IMR-90 (cell line): ENCODE results near the gene CDC42EP2. TPM values are rescaled to one million over a fixed set of nuclear protein-coding genes. Genes with fewer than 3 reads are reported as not detected.
A peak's percentile ranks its signal among the peaks of the same experiment; 100 is the strongest.

Experiments used
- ATAC-seq: fragments of 200-7000 bp; cut with Tn5 transposase; 2 replicates; pipeline ENCODE4 v1.9.1; 2020; ENCODE audit warnings: low read depth, mild to moderate bottlenecking, moderate library complexity
- BruUV-seq: library from RNA; stranded (reverse); fragments of 400-500 nt; replicated peaks from 2 replicates; lab custom pipeline; 2021; lab: Mats Ljungman, UMichigan
- CTCF ChIA-PET: fragments of 300-600 bp; formaldehyde crosslinking; extraction: SDS; loops from one replicate; lab custom pipeline; 2021; ENCODE audit warnings: antibody characterized with exemption; lab: Yijun Ruan, JAX
- POLR2A ChIA-PET: fragments of 300-600 bp; sonication (Branson Sonifier 250); formaldehyde crosslinking; loops from one replicate; lab custom pipeline; 2022; ENCODE audit warnings: antibody characterized with exemption; ENCODE audit not compliant: unreplicated experiment; lab: Charles Lee
- DNase-seq: peaks from one replicate; pipeline ENCODE4 v3.0.0; 2013
- H2AFZ ChIP-seq: replicated peaks from 2 replicates; pipeline ENCODE3; 2013; ENCODE audit warnings: low read length, mild to moderate bottlenecking; ENCODE audit not compliant: poor library complexity
- H2AK5ac ChIP-seq: 2 replicates; pipeline ENCODE4 v1.6.1; 2013; ENCODE audit warnings: low read depth, low read length, inconsistent platforms
- H2AK9ac ChIP-seq: replicated peaks from 2 replicates; pipeline ENCODE3; 2013; ENCODE audit warnings: mild to moderate bottlenecking, low read depth, low read length, moderate library complexity; ENCODE audit not compliant: poor library complexity
- H2BK120ac ChIP-seq: 2 replicates; pipeline ENCODE4 v1.6.1; 2013; ENCODE audit warnings: low read depth, low read length, inconsistent platforms
- H2BK15ac ChIP-seq: 3 replicates; pipeline ENCODE4 v1.6.1; 2013; ENCODE audit warnings: low read depth, low read length, inconsistent platforms
- H2BK20ac ChIP-seq: 2 replicates; pipeline ENCODE4 v1.6.1; 2013; ENCODE audit warnings: low read depth, mild to moderate bottlenecking, inconsistent platforms, low read length, moderate library complexity
- H2BK5ac ChIP-seq: 2 replicates; pipeline ENCODE4 v1.6.1; 2013; ENCODE audit warnings: mild to moderate bottlenecking, low read depth, low read length, inconsistent platforms; ENCODE audit not compliant: poor library complexity, severe bottlenecking
- H3K14ac ChIP-seq: replicated peaks from 2 replicates; pipeline ENCODE4 v1.6.1; 2013; ENCODE audit warnings: low read depth, low read length, inconsistent platforms
- H3K18ac ChIP-seq: 2 replicates; pipeline ENCODE4 v1.6.1; 2013; ENCODE audit warnings: low read depth, low read length, control low read depth
- H3K23ac ChIP-seq: 2 replicates; pipeline ENCODE4 v1.6.1; 2013; ENCODE audit warnings: low read depth, low read length, inconsistent platforms
- H3K27ac ChIP-seq: 2 replicates; pipeline ENCODE4 v1.5.1; 2013; ENCODE audit warnings: mild to moderate bottlenecking, control low read depth, low read length; ENCODE audit not compliant: insufficient read depth
- H3K27me3 ChIP-seq: 2 replicates; pipeline ENCODE4 v1.6.1; 2013; ENCODE audit warnings: low read length; ENCODE audit not compliant: control insufficient read depth, insufficient read depth
- H3K36me3 ChIP-seq: 2 replicates; pipeline ENCODE4 v1.6.1; 2013; ENCODE audit warnings: low read length, mixed read lengths; ENCODE audit not compliant: control insufficient read depth, insufficient read depth
- H3K4ac ChIP-seq: 2 replicates; pipeline ENCODE4 v1.6.1; 2013; ENCODE audit warnings: low read depth, low read length, inconsistent platforms
- H3K4me1 ChIP-seq: 2 replicates; pipeline ENCODE4 v1.6.1; 2013; ENCODE audit warnings: low read length, mixed read lengths; ENCODE audit not compliant: control insufficient read depth, insufficient read depth
- H3K4me2 ChIP-seq: 2 replicates; pipeline ENCODE4 v1.6.1; 2013; ENCODE audit warnings: low read depth, mild to moderate bottlenecking, control low read depth, low read length, moderate library complexity
- H3K4me3 ChIP-seq: 2 replicates; pipeline ENCODE4 v1.5.1; 2013; ENCODE audit warnings: low read depth, mild to moderate bottlenecking, control low read depth, low read length, moderate library complexity; ENCODE audit not compliant: insufficient read depth
- H3K56ac ChIP-seq: 2 replicates; pipeline ENCODE4 v1.6.1; 2013; ENCODE audit warnings: low read length, inconsistent platforms; ENCODE audit not compliant: insufficient read depth; ENCODE audit errors: extremely low read depth
- H3K79me1 ChIP-seq, 2 experiments: 2 replicates each; pipeline ENCODE4 v1.6.1; 2013; ENCODE audit warnings: low read length in 2 of 2, inconsistent platforms in 1 of 2, low read depth in 1 of 2
- H3K9ac ChIP-seq: 2 replicates; pipeline ENCODE4 v1.6.1; 2013; ENCODE audit warnings: low read depth, low read length, control low read depth
- H3K9me1 ChIP-seq: 2 replicates; pipeline ENCODE4 v1.6.1; 2013; ENCODE audit warnings: low read length, inconsistent platforms; ENCODE audit not compliant: insufficient read depth
- H3K9me3 ChIP-seq: 2 replicates; pipeline ENCODE4 v1.6.1; 2013; ENCODE audit warnings: low read length; ENCODE audit not compliant: control insufficient read depth, insufficient read depth
- H4K20me1 ChIP-seq: 2 replicates; pipeline ENCODE4 v1.6.1; 2013; ENCODE audit warnings: low read length, inconsistent platforms; ENCODE audit not compliant: insufficient read depth
- H4K5ac ChIP-seq: 2 replicates; pipeline ENCODE4 v1.6.1; 2013; ENCODE audit warnings: mild to moderate bottlenecking, low read depth, low read length, control low read depth
- H4K8ac ChIP-seq, 2 experiments: 2 replicates each; pipeline ENCODE4 v1.6.1; 2013; ENCODE audit warnings: low read depth in 2 of 2, low read length in 2 of 2, control low read depth in 1 of 2, inconsistent platforms in 1 of 2
- H4K91ac ChIP-seq: 2 replicates; pipeline ENCODE4 v1.6.1; 2013; ENCODE audit warnings: low read depth, low read length, inconsistent platforms; ENCODE audit not compliant: insufficient read depth
- CHD1 ChIP-seq: IDR thresholded peaks from 2 replicates; pipeline ENCODE4 v1.6.1; 2012; ENCODE audit warnings: low read depth, low read length, improper control_type of control experiment
- FOS ChIP-seq: fragments of 150-350 bp; IDR thresholded peaks from 2 replicates; pipeline ENCODE4 v1.6.1; 2016; ENCODE audit warnings: low read depth, low read length
- MAFK ChIP-seq: IDR thresholded peaks from 2 replicates; pipeline ENCODE4 v1.6.1; 2012; ENCODE audit warnings: low read depth, low read length, improper control_type of control experiment
- MAZ ChIP-seq: IDR thresholded peaks from 2 replicates; pipeline ENCODE4 v1.6.1; 2012; ENCODE audit warnings: low read depth, mild to moderate bottlenecking, low read length, improper control_type of control experiment, moderate library complexity, borderline replicate concordance
- MXI1 ChIP-seq: IDR thresholded peaks from 2 replicates; pipeline ENCODE4 v1.6.1; 2012; ENCODE audit warnings: low read depth, mild to moderate bottlenecking, low read length, moderate library complexity, borderline replicate concordance
- RAD21 ChIP-seq: IDR thresholded peaks from 2 replicates; pipeline ENCODE4 v1.6.1; 2012; ENCODE audit warnings: low read length, improper control_type of control experiment
- WGBS, 2 experiments: methylation state at CpG; one replicate each; pipeline versions ENCODE4 v1.1.5 to v1.1.7; 2013; ENCODE audit warnings: missing lambda C conversion rate in 2 of 2; ENCODE audit not compliant: insufficient read length in 1 of 2; ENCODE audit errors: extremely low coverage in 2 of 2; 5-methylcytosine and 5-hydroxymethylcytosine counted together
- dilution Hi-C: fragments of 300-500 bp; cut with HindIII; formaldehyde crosslinking; loops from one replicate; pipeline ENCODE4 v1.14.3; 2018; ENCODE audit warnings: low sequenced_read_pairs; ENCODE audit not compliant: unreplicated experiment
- in situ Hi-C: fragments of 300-500 bp; cut with MboI; formaldehyde crosslinking; loops from 3 replicates; pipeline ENCODE4 v1.14.3; 2019; ENCODE audit warnings: low sequenced_read_pairs, inconsistent platforms, mixed read lengths
- intact Hi-C: fragments of 100-400 bp; cut with micrococcal nuclease; formaldehyde crosslinking; loops from 2 replicates; pipeline ENCODE4 v1.10.0; 2022
- polyA plus RNA-seq, 3 experiments: library from polyadenylated mRNA; depleted of rRNA; stranded (reverse); fragments of >200 nt; gene quantifications; 2 replicates each; pipeline ENCODE4 v1.2.3, GENCODE V29; 2012; ENCODE audit warnings: low replicate concordance in 1 of 3
- total RNA-seq: library from RNA; depleted of rRNA; stranded (reverse); fragments of >200 nt; gene quantifications from 2 replicates; pipeline ENCODE4 v1.2.3, GENCODE V29; 2012; rRNA removed
- TF ChIP-seq, protein P1 (sequence below): fragments of 150-350 bp; IDR thresholded peaks from 2 replicates; pipeline ENCODE4 v1.6.1; 2016; ENCODE audit warnings: low read depth, mild to moderate bottlenecking, low read length, moderate library complexity, borderline replicate concordance

The CDC42EP2 gene
- total and polyA plus RNA-seq, 2 of the 4 experiments (the other 2 are of a cell fraction) = 5.2 to 27.5 TPM

DNA sequence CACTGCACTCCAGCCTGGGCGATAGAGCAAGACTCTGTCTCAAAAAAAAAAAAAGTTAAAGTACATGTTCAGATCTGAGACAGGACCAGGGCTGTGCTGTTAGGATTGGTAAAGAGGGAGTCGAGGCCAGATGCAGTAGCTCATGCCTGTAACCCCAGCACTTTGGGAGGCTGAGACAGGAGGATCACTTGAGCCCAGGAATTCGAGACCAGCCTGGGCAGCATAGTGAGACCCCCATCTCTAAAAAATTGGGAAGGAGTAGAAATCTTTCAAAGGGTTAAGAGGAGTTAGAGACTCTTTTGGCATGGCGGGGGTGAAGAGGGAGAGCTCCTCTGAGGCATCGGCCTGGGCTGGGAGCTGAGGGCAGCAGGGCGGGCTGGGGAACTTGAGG is 56.0 kb downstream of the CDC42EP2 start:
- Histone ChIP-seq H2BK120ac (peak overlapping the region; percentile 67), H3K56ac (no peak overlapping the region), H3K36me3 (no peaks in the 10 kb centered on the region), H3K4me1 (peaks cover 2% of the 10 kb centered on the region), H3K9ac (no peak overlapping the region), H3K4me2 (no peak overlapping the region), H2AK5ac (peak overlapping the region; percentile 77), H3K18ac (0 out of 2 replicates have a peak overlapping the region, but pooled peaks have one; percentile 10), H2AFZ (peak overlapping the region; percentile 49), H3K14ac (peak overlapping the region; percentile 44; the same call in 1 of the 2 replicates), H3K27ac (no peak overlapping the region; the same call in 1 of the 2 replicates), H3K27me3 (no peaks in the 10 kb centered on the region), H3K4me3 (no peak overlapping the region), H3K9me1 (peaks cover 4% of the 10 kb centered on the region; the same call in 1 of the 2 replicates), H4K8ac (peak overlapping the region in 1 of 2 experiments; percentile 66; a peak in 1 of 4 replicates), H2BK5ac (peak overlapping the region; percentile 71), H3K9me3 (no peaks in the 10 kb centered on the region), H3K4ac (peak overlapping the region; percentile 68), H4K91ac (peak overlapping the region; percentile 54), H2BK15ac (peak overlapping the region; percentile 11; the same call in 1 of the 3 replicates), H3K79me1 (peaks cover 0 to 32% of the 10 kb centered on the region in 2 experiments; a peak in 2 of 4 replicates), H4K20me1 (no peaks in the 10 kb centered on the region), H3K23ac (peak overlapping the region; percentile 59), H2BK20ac (peak overlapping the region; percentile 81; the same call in 1 of the 2 replicates), H2AK9ac (peak overlapping the region; percentile 12), H4K5ac (no peak overlapping the region)
- no TSS peak for BruUV-seq
- TF ChIP-seq MXI1 = no peak
- TF ChIP-seq MAFK = no peak
- no peak for TF ChIP-seq FOS
- TF ChIP-seq, protein P1, sequence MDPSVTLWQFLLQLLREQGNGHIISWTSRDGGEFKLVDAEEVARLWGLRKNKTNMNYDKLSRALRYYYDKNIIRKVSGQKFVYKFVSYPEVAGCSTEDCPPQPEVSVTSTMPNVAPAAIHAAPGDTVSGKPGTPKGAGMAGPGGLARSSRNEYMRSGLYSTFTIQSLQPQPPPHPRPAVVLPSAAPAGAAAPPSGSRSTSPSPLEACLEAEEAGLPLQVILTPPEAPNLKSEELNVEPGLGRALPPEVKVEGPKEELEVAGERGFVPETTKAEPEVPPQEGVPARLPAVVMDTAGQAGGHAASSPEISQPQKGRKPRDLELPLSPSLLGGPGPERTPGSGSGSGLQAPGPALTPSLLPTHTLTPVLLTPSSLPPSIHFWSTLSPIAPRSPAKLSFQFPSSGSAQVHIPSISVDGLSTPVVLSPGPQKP = no peak
- no peak for TF ChIP-seq CHD1
- TF ChIP-seq RAD21 = no peak
- no peak for TF ChIP-seq MAZ
- intact Hi-C loops = no loop called here
- ATAC-seq (no peak), DNase-seq (no peak)
- 89% methylated on average over 2 of the region's 6 CpGs; no CpG with 5 or more reads in 1 of the 2 experiments for WGBS, 2 experiments
- dilution Hi-C loops = no loop called here
- ChIA-PET POLR2A (interaction anchor here (1.0 to 1.7 kb wide), 4 partner anchors 52 to 137 kb away, joined by 4 to 7 read pairs (median 6); partner anchors contain the start of genes MALAT1 and NEAT1), CTCF (interaction anchor here (0.6 kb wide), 1 partner anchor 29 kb away, joined by 3 read pairs; no protein-coding TSS in a partner anchor)
- in situ Hi-C loops = no loop called here

Other genes starting within 250 kb of the CDC42EP2 start
- gene CDCA5, start 230.8 kb upstream of the CDC42EP2 start, total RNA-seq = 9.1 and 10.0 TPM in 2 replicates
- 14.0 and 14.9 TPM in 2 replicates for gene CDCA5, start 230.8 kb upstream of the CDC42EP2 start, polyA plus RNA-seq (2012; rRNA removed)
- 24.0 and 27.2 TPM in 2 replicates for gene ZFPL1, start 230.6 kb upstream of the CDC42EP2 start, total RNA-seq
- gene ZFPL1, start 230.6 kb upstream of the CDC42EP2 start, polyA plus RNA-seq (2012; rRNA removed) = 67.5 and 75.6 TPM in 2 replicates
- gene VPS51, start 218.7 kb upstream of the CDC42EP2 start, total RNA-seq = 82.5 and 113 TPM in 2 replicates
- 56.3 and 71.2 TPM in 2 replicates for gene VPS51, start 218.7 kb upstream of the CDC42EP2 start, polyA plus RNA-seq (2012; rRNA removed)
- gene TM7SF2, start 203.0 kb upstream of the CDC42EP2 start, total RNA-seq = 4.7 and 5.7 TPM in 2 replicates
- 7.6 and 11.5 TPM in 2 replicates for gene TM7SF2, start 203.0 kb upstream of the CDC42EP2 start, polyA plus RNA-seq (2012; rRNA removed)
- 3.6 and 3.9 TPM in 2 replicates for gene ZNHIT2, start 197.2 kb upstream of the CDC42EP2 start, total RNA-seq
- 5.9 and 7.7 TPM in 2 replicates for gene ZNHIT2, start 197.2 kb upstream of the CDC42EP2 start, polyA plus RNA-seq (2012; rRNA removed)
- gene FAU, start 192.7 kb upstream of the CDC42EP2 start, total RNA-seq = 189 and 285 TPM in 2 replicates
- gene FAU, start 192.7 kb upstream of the CDC42EP2 start, polyA plus RNA-seq (2012; rRNA removed) = 652 and 804 TPM in 2 replicates
- 54.2 and 55.2 TPM in 2 replicates for gene MRPL49, start 192.5 kb upstream of the CDC42EP2 start, total RNA-seq
- 51.5 and 56.8 TPM in 2 replicates for gene MRPL49, start 192.5 kb upstream of the CDC42EP2 start, polyA plus RNA-seq (2012; rRNA removed)
- gene SYVN1, start 180.3 kb upstream of the CDC42EP2 start, total RNA-seq = 8.3 and 9.5 TPM in 2 replicates
- gene SYVN1, start 180.3 kb upstream of the CDC42EP2 start, polyA plus RNA-seq (2012; rRNA removed) = 45.7 and 52.9 TPM in 2 replicates
- not detected in 2 replicates for gene SPDYC, start 144.6 kb upstream of the CDC42EP2 start, total RNA-seq
- gene SPDYC, start 144.6 kb upstream of the CDC42EP2 start, polyA plus RNA-seq (2012; rRNA removed) = not detected in 2 replicates
- gene CAPN1, start 132.9 kb upstream of the CDC42EP2 start, total RNA-seq = 62.8 and 110 TPM in 2 replicates
- 182 and 263 TPM in 2 replicates for gene CAPN1, start 132.9 kb upstream of the CDC42EP2 start, polyA plus RNA-seq (2012; rRNA removed)
- gene POLA2, start 52.9 kb upstream of the CDC42EP2 start, total RNA-seq = 12.2 and 14.2 TPM in 2 replicates
- 17.3 and 19.9 TPM in 2 replicates for gene POLA2, start 52.9 kb upstream of the CDC42EP2 start, polyA plus RNA-seq (2012; rRNA removed)
- gene DPF2, start 19.0 kb downstream of the CDC42EP2 start, total RNA-seq = 37.2 and 42.8 TPM in 2 replicates
- gene DPF2, start 19.0 kb downstream of the CDC42EP2 start, polyA plus RNA-seq (2012; rRNA removed) = 54.3 and 62.5 TPM in 2 replicates
- gene TIGD3, start 39.9 kb downstream of the CDC42EP2 start, total RNA-seq = 0.28 TPM in 1 of 2 replicates, not detected in the other
- 0.12 TPM in 1 of 2 replicates, not detected in the other for gene TIGD3, start 39.9 kb downstream of the CDC42EP2 start, polyA plus RNA-seq (2012; rRNA removed)
- 0.56 and 0.72 TPM in 2 replicates for gene SLC25A45, start 67.8 kb downstream of the CDC42EP2 start, total RNA-seq
- gene SLC25A45, start 67.8 kb downstream of the CDC42EP2 start, polyA plus RNA-seq (2012; rRNA removed) = 1.2 and 1.3 TPM in 2 replicates
- gene FRMD8, start 71.8 kb downstream of the CDC42EP2 start, total RNA-seq = 10.8 and 11.3 TPM in 2 replicates
- gene FRMD8, start 71.8 kb downstream of the CDC42EP2 start, polyA plus RNA-seq (2012; rRNA removed) = 19.8 and 22.5 TPM in 2 replicates
- 30.1 and 38.0 TPM in 2 replicates for gene NEAT1, start 107.9 kb downstream of the CDC42EP2 start, total RNA-seq
- gene NEAT1, start 107.9 kb downstream of the CDC42EP2 start, polyA plus RNA-seq (2012; rRNA removed) = 56.3 and 114 TPM in 2 replicates
- 3,569 and 5,244 TPM in 2 replicates for gene MALAT1, start 184.2 kb downstream of the CDC42EP2 start, total RNA-seq
- gene MALAT1, start 184.2 kb downstream of the CDC42EP2 start, polyA plus RNA-seq (2012; rRNA removed) = 430 and 636 TPM in 2 replicates
- gene SCYL1, start 210.2 kb downstream of the CDC42EP2 start, total RNA-seq = 95.8 and 96.4 TPM in 2 replicates
- gene SCYL1, start 210.2 kb downstream of the CDC42EP2 start, polyA plus RNA-seq (2012; rRNA removed) = 150 and 172 TPM in 2 replicates
- gene LTBP3, start 243.5 kb downstream of the CDC42EP2 start, total RNA-seq = 6.6 and 8.3 TPM in 2 replicates
- gene LTBP3, start 243.5 kb downstream of the CDC42EP2 start, polyA plus RNA-seq (2012; rRNA removed) = 145 and 216 TPM in 2 replicates